Right atrium auricular region (tissue), 2 donors: ENCODE data around the gene KLF3. TPM values are rescaled to one million over a fixed set of nuclear protein-coding genes. Genes with fewer than 3 reads are reported as not detected.

Experiments
- DNase-seq: peaks from one replicate; pipeline ENCODE4 v3.0.0-alpha.2; 2019; ENCODE audit warnings: low spot score
- H3K27ac ChIP-seq, 2 donors: fragments of 200-600 bp; sonication (generic); 1 replicate in 1 of 2; 2 replicates in 1 of 2; pipeline ENCODE4 v1.5.1; 2016 to 2019
- H3K27me3 ChIP-seq, 2 donors: fragments of 200-600 bp; sonication (generic); one replicate each; pipeline versions ENCODE4 v1.5.1 to v1.6.0; 2017 to 2019
- H3K36me3 ChIP-seq: fragments of 200-600 bp; sonication (generic); one replicate; pipeline ENCODE4 v1.5.1; 2016
- H3K4me1 ChIP-seq, 2 donors: fragments of 200-600 bp; sonication (generic); one replicate each; pipeline versions ENCODE4 v1.5.1 to v1.6.0; 2017 to 2019
- H3K4me3 ChIP-seq, 2 donors: fragments of 200-600 bp; sonication (generic); 1 replicate in 1 of 2; 2 replicates in 1 of 2; pipeline ENCODE4 v1.5.1; 2017 to 2019; ENCODE audit warnings: mild to moderate bottlenecking in 1 of 2, moderate library complexity in 1 of 2
- H3K9me3 ChIP-seq, 2 donors: fragments of 200-600 bp; sonication (generic); one replicate each; pipeline ENCODE4 v1.5.1; 2019
- total RNA-seq, 2 donors: library from RNA; depleted of rRNA; stranded (reverse); fragments of >200 nt; gene quantifications; one replicate each; pipeline ENCODE4 v1.1.0, GENCODE V29; 2016
- TF ChIP-seq, protein P1 (sequence below), 2 donors: fragments of 200-600 bp; sonication (generic); IDR thresholded peaks; one replicate each; pipeline ENCODE4 v1.5.1; 2019; ENCODE audit warnings: antibody characterized with exemption in 2 of 2

The KLF3 gene
- total RNA-seq, 2 donors from 2014 or later = 22.6 to 28.8 TPM

DNA sequence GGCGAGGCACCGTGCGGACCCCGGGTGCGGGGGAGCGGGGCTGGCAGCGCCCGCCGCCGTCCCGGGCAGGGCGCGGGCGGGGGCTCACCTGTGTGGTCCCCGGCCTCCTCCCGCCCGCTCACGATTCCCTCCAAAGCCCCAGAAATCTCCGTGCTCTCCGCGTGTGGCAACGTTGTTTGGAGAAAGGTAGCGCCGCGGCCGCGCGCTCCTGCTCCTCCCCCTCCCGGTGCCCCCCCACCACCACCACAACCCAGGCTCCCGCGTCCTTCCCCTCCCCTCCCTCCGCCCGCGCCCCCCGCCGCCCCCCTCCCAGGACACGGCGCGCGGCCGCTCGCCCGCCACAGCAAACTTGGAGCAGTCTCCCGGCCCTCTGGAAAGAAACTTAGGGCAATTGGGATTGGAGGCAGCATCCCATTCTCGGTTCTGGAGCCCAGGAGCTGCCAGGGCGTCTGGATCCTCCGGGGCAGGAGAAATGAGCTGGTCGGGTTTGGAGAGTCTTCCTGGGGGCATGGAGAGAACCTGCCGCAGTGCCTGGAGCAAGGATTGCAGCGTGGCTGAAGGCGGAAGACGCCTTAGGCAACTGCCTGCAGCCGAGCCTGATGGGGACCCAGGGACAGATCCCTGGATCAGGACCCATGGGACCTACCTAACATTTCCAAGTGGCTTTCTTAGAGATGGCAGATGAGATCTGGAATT, 855 bp downstream of the KLF3 start:
- peak overlapping the region; percentile 98 to 99 for H3K27ac ChIP-seq
- H3K4me3 ChIP-seq = peak overlapping the region; percentile 96 to 98
- DNase-seq = peak; percentile 68
- no peaks in the 10 kb centered on the region for H3K27me3 ChIP-seq
- H3K36me3 ChIP-seq = no peaks in the 10 kb centered on the region
- TF ChIP-seq, protein P1, sequence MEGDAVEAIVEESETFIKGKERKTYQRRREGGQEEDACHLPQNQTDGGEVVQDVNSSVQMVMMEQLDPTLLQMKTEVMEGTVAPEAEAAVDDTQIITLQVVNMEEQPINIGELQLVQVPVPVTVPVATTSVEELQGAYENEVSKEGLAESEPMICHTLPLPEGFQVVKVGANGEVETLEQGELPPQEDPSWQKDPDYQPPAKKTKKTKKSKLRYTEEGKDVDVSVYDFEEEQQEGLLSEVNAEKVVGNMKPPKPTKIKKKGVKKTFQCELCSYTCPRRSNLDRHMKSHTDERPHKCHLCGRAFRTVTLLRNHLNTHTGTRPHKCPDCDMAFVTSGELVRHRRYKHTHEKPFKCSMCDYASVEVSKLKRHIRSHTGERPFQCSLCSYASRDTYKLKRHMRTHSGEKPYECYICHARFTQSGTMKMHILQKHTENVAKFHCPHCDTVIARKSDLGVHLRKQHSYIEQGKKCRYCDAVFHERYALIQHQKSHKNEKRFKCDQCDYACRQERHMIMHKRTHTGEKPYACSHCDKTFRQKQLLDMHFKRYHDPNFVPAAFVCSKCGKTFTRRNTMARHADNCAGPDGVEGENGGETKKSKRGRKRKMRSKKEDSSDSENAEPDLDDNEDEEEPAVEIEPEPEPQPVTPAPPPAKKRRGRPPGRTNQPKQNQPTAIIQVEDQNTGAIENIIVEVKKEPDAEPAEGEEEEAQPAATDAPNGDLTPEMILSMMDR (IDR thresholded peaks at IDR 0.05) = no peak
- H3K4me1 ChIP-seq = peaks cover 0 to 48% of the 10 kb centered on the region in 2 donors
- no peaks in the 10 kb centered on the region for H3K9me3 ChIP-seq

DNA sequence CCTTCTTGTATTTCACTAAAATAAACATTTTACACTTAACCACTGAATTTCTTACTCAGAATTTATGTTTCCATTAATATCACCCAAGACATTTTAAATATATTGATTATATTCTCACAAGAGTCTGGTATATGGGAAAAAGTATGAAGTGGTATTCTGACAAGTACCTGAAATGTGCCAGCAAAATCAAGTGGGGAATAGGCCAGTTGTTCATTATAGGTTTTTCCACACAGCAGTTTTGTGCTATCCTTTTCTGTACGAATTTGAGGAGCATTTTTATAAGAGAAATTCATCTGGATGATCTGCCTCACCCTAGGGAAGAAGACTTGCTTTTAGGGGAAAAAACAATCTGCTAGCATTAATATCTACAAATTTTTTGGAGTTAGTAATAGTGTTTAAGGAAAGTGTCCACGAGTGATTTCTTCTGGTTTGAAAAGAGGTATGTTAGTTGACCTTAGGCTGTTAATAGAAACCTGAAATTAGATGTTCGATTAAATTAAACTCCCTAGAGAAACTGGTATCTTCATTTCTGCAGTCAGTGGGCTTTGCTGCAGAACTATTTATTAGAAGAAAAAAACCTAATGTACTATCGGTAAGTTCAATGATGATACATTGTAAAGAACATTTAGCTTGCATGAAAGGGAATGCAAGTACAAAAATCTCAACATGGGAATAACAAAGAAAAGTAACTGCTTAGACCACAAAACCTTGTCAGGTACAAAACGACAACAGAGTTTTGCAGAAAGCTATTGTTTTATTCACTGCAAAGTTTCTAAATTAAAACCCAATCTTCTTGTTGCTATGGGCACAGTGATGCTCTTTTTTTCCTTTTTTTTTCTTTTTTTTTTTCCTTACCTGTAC, 1.8 kb downstream of the KLF3 start:
- Histone ChIP-seq H3K4me1 (peaks cover 0 to 57% of the 10 kb centered on the region in 2 donors), H3K9me3 (no peaks in the 10 kb centered on the region), H3K36me3 (no peaks in the 10 kb centered on the region), H3K27ac (peak overlapping the region; percentile 98 to 99), H3K4me3 (peak overlapping the region; percentile 96 to 98), H3K27me3 (no peaks in the 10 kb centered on the region)
- TF ChIP-seq, protein P1 (IDR thresholded peaks at IDR 0.05) = no peak
- DNase-seq = no peak

DNA sequence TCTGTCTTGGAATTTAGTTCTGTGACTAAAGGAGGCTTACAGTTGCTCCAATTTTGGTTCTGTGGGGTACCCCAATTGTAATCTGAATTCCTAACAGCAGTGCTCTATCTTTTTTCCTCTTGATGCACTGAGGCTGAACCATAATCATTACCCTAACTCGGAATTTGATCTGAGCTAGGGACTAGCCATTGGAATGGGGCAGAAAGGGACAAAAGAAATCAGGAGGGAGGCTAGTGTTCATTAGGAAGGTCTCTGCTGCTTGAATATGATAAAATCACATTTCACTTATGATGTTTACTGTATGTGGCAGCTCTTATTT, 2.7 kb downstream of the KLF3 start:
- TF ChIP-seq, protein P1 (IDR thresholded peaks at IDR 0.05) = no peak
- no peaks in the 10 kb centered on the region for H3K9me3 ChIP-seq
- peak overlapping the region; percentile 96 to 98 for H3K4me3 ChIP-seq
- DNase-seq = no peak
- H3K4me1 ChIP-seq = peaks cover 0 to 66% of the 10 kb centered on the region in 2 donors
- H3K36me3 ChIP-seq = no peaks in the 10 kb centered on the region
- peak overlapping the region; percentile 98 to 99 for H3K27ac ChIP-seq
- no peaks in the 10 kb centered on the region for H3K27me3 ChIP-seq

DNA sequence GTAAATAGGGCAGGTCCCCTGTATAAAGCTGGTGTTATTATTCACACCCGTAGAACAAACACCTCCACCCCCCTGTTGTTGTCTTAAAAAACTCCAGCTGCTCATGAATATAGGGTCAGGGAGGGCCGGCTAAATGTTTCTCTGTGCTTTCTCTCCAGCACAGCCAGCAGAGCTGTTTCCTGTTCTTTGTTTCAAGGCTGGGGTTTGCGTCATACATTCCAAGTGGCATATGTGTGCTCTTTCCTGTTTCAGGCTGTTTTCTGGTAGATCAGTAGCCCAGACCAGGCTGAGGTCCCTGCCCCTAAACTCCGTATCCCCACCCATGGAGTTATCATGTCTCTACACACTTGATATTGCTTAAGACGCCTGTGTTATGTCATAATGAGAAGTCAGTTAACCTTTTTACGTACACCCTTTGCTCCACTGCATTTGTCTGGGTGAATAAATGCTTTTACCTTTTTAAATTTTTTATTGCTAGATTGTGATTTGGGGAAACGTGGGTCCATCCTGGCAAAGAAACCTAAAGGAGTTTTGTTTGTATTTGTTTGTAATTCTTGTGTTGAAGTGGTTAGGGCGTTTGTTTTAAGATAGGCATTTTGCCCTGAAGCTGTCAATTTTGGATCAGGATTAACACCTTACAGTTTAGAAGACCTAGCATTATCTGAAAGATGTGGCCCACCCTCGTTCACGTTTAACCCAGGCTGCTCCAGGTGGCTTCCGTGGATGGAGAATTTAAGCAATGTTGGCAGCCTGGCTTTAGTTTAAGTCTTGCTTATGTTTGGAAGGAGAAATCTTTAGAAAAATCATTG, 3.3 kb downstream of the KLF3 start:
- DNase-seq = peak; percentile 96
- H3K9me3 ChIP-seq = no peaks in the 10 kb centered on the region
- no peaks in the 10 kb centered on the region for H3K36me3 ChIP-seq
- TF ChIP-seq, protein P1 (IDR thresholded peaks at IDR 0.05) = no peak
- peak overlapping the region; percentile 96 to 98 for H3K4me3 ChIP-seq
- no peaks in the 10 kb centered on the region for H3K27me3 ChIP-seq
- peak overlapping the region; percentile 98 to 99 for H3K27ac ChIP-seq
- H3K4me1 ChIP-seq = peaks cover 0 to 71% of the 10 kb centered on the region in 2 donors

DNA sequence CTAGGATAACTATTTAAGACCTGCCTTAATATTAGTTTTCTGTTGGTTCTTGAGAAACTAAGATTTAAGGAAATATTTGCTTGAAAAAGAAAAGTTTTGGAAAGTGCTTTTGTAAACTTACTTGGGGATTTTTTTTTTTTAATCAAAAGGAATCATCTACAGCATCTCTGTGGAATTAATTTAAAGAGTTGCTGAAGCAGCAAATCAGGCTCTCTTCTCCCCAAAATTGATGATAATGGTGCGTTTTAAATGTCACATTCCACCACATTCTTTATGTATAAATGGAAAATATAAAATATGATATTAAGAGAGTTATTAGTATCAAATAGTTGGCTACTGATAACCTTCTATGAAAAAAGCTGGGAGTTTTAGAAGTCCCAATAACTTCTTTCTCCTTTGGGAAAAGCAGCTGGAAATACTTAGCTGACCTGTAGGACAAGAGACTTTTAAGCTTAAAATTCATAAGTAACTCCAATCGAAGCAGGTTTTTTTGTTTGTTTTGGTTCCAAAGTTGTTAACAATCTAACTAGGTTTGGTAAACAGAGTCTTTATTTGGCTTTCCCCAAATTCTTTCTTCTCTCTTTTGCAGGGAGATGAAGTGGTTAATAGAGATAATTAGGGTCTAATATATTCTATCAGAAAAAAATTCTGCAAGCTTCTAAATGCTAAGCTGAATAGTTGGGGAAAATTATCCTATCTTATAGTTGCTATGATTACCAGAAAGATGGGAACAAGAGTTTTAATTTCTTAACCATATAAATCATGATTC, 4.4 kb downstream of the KLF3 start:
- Histone ChIP-seq H3K9me3 (no peaks in the 10 kb centered on the region), H3K4me1 (peaks cover 0 to 74% of the 10 kb centered on the region in 2 donors), H3K27me3 (no peaks in the 10 kb centered on the region), H3K36me3 (no peaks in the 10 kb centered on the region), H3K4me3 (no peak overlapping the region), H3K27ac (peak overlapping the region; percentile 98 to 99)
- no peak for DNase-seq
- TF ChIP-seq, protein P1 (IDR thresholded peaks at IDR 0.05) = no peak
